Mesodermal cell (in vitro differentiated cells): Measurements from ENCODE around the gene AP4S1.

Source experiments
- H3K27ac ChIP-seq: 2 replicates; pipeline ENCODE4 v1.7.0; 2013; ENCODE audit warnings: mild to moderate bottlenecking, low read depth, low read length, moderate library complexity; ENCODE audit not compliant: severe bottlenecking
- H3K36me3 ChIP-seq: 2 replicates; pipeline ENCODE4 v1.7.1; 2013; ENCODE audit warnings: mild to moderate bottlenecking, low read length, moderate library complexity; ENCODE audit not compliant: control insufficient read depth, insufficient read depth
- H3K4me1 ChIP-seq: one replicate; pipeline ENCODE4 v1.7.1; 2013; ENCODE audit warnings: mild to moderate bottlenecking, low read length; ENCODE audit not compliant: insufficient read depth, control insufficient read depth, poor library complexity, severe bottlenecking
- H3K4me3 ChIP-seq: 2 replicates; pipeline ENCODE4 v1.7.0; 2013; ENCODE audit warnings: low read length, control low read depth, mild to moderate bottlenecking; ENCODE audit not compliant: insufficient read depth, poor library complexity, severe bottlenecking; ENCODE audit errors: extremely low read depth
- H3K9me3 ChIP-seq: 2 replicates; pipeline ENCODE4 v1.7.1; 2013; ENCODE audit warnings: mild to moderate bottlenecking, low read length, moderate library complexity; ENCODE audit not compliant: control insufficient read depth
- WGBS, 2 experiments: methylation state at CpG; one replicate each; pipeline ENCODE4 v1.1.5; 2013; ENCODE audit warnings: missing lambda C conversion rate in 2 of 2; ENCODE audit not compliant: insufficient coverage in 2 of 2; 5-methylcytosine and 5-hydroxymethylcytosine counted together

AP4S1 gene

GRCh38 chr14:31068235-31068634, 42.8 kb downstream of the AP4S1 start:
- H3K4me3 ChIP-seq: no peak overlapping the region
- H3K36me3 ChIP-seq: peaks cover 3% of the 10 kb centered on the region
- no peaks in the 10 kb centered on the region for H3K9me3 ChIP-seq
- H3K27ac ChIP-seq: no peak overlapping the region
- H3K4me1 ChIP-seq: no peaks in the 10 kb centered on the region
- WGBS, 2 experiments: 100% methylated on average over 1 of the region's 1 CpG; no CpG with 5 or more reads in 1 of the 2 experiments

GRCh38 chr14:31069343-31069742, 43.9 kb downstream of the AP4S1 start:
- Histone ChIP-seq H3K4me3 (no peak overlapping the region), H3K27ac (no peak overlapping the region), H3K9me3 (no peaks in the 10 kb centered on the region), H3K4me1 (no peaks in the 10 kb centered on the region), H3K36me3 (peaks cover 3% of the 10 kb centered on the region)
- 91 to 100% methylated on average over 3 of the region's 3 CpGs for WGBS, 2 experiments

DNA sequence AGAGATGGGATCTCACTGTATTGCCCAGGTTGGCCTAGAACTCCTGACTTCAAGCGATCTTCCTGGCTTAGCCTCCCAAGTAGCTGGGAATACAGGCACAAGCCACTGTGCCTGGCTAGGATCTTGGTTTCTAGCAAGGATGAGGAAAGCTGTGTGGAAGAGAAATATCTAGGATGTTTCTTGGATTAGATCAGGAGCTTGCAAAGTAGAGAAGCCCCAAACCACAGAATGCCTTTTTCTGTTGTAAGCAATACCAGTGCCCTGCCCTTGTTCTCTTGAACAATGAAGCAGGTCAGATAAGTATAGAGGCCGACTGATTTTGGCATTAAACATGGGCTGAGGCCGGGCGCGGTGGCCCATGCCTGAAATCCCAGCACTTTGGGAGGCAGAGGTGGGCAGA, 45.0 kb downstream of the AP4S1 start:
- Histone ChIP-seq H3K9me3 (no peaks in the 10 kb centered on the region), H3K27ac (peak overlapping the region; percentile 41), H3K36me3 (peaks cover 3% of the 10 kb centered on the region), H3K4me3 (no peak overlapping the region), H3K4me1 (no peaks in the 10 kb centered on the region)
- 93 to 100% methylated on average over 4 to 5 of the region's 5 CpGs for WGBS, 2 experiments

GRCh38 chr14:31071151-31071550, 45.7 kb downstream of the AP4S1 start:
- no peaks in the 10 kb centered on the region for H3K4me1 ChIP-seq

GRCh38 chr14:31075144-31075543, 49.7 kb downstream of the AP4S1 start:
- Histone ChIP-seq H3K36me3 (peaks cover 3% of the 10 kb centered on the region), H3K4me1 (peaks cover 3% of the 10 kb centered on the region)
- WGBS, 2 experiments: 100% methylated on average over 1 of the region's 2 CpGs; no CpG with 5 or more reads in 1 of the 2 experiments

More at GRCh38 chr14:31071151-31071550, 45.7 kb downstream of the AP4S1 start:
- H3K9me3 ChIP-seq: no peaks in the 10 kb centered on the region
- no peak overlapping the region for H3K4me3 ChIP-seq
- WGBS, 2 experiments: 76 to 100% methylated on average over 2 of the region's 2 CpGs
- H3K36me3 ChIP-seq: peaks cover 3% of the 10 kb centered on the region
- H3K27ac ChIP-seq: no peak overlapping the region

GRCh38 chr14:31078766-31079165, 53.3 kb downstream of the AP4S1 start:
- H3K36me3 ChIP-seq: peaks cover 4% of the 10 kb centered on the region
- H3K4me1 ChIP-seq: peaks cover 3% of the 10 kb centered on the region
- no peak overlapping the region for H3K27ac ChIP-seq
- H3K4me3 ChIP-seq: no peak overlapping the region
- H3K9me3 ChIP-seq: no peaks in the 10 kb centered on the region
- WGBS, 2 experiments: 91 to 92% methylated on average over 1 of the region's 2 CpGs

More at GRCh38 chr14:31075144-31075543, 49.7 kb downstream of the AP4S1 start:
- H3K4me3 ChIP-seq: no peak overlapping the region
- H3K27ac ChIP-seq: no peak overlapping the region
- no peaks in the 10 kb centered on the region for H3K9me3 ChIP-seq

DNA sequence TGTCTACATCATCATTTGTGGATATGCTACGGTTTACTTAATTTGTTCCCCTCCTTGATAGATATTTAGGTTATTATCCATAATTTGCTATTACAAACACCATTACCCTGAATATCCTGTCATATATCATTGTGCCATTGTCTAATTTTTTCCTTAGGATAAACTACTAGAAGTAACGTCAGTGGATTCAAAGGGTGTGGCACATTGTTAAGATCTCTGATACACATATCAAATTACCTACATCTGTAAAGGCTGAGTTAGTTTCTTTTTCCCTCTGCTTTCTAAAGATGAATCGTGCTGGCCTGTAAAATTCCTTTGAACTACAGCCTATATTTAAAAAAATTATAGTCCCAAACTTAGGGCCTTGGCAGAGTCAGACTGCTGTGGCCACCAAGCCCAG, 54.6 kb downstream of the AP4S1 start:
- peaks cover 4% of the 10 kb centered on the region for H3K36me3 ChIP-seq
- H3K9me3 ChIP-seq: no peaks in the 10 kb centered on the region
- H3K4me3 ChIP-seq: no peak overlapping the region
- WGBS, 2 experiments: 83% methylated on average over 1 of the region's 3 CpGs; no CpG with 5 or more reads in 1 of the 2 experiments
- no peak overlapping the region for H3K27ac ChIP-seq
- peaks cover 3% of the 10 kb centered on the region for H3K4me1 ChIP-seq

DNA sequence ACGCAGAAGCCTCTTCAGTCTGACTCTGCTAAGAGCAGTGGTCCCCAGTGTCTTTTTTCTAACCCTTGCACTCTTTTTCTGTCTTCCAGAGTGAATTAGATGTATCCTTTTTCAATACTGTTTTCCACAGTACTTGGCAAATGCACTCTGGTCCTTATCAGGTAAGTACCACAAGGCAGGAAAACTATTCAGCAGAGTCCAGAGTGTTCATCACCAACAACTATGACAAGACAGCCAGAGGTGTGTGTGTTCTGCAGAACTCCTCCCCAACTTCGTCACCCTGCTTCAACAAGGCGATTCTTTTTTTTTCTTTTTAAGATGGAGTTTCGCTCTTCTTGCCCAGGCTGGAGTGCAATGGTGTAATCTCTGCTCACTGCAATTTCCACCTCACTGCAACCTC, 55.0 kb downstream of the AP4S1 start:
- no peaks in the 10 kb centered on the region for H3K9me3 ChIP-seq
- no peak overlapping the region for H3K27ac ChIP-seq
- WGBS, 2 experiments: 91% methylated on average over 4 of the region's 4 CpGs
- H3K4me1 ChIP-seq: peaks cover 3% of the 10 kb centered on the region
- peaks cover 4% of the 10 kb centered on the region for H3K36me3 ChIP-seq
- no peak overlapping the region for H3K4me3 ChIP-seq

DNA sequence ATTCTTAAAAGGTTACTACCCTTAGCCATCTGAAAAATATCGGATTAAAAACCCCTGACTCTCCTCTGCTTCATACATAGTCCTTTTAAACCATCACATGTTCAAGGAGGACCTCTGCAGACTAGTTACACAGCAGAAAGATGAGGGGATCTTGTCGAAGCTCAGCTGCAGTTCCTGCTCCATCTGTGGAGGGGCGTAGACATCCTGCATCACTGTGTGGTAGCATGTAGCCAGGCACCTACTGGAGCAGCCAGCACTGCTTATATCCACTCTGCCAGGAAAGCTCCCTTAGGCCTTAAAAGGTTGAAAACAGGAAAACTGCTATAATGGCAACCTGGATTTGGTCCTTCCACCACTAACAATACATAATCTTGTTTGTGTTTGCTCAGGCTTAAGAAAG, 58.3 kb downstream of the AP4S1 start:
- Histone ChIP-seq H3K27ac (no peak overlapping the region), H3K36me3 (peaks cover 4% of the 10 kb centered on the region), H3K4me1 (peaks cover 3% of the 10 kb centered on the region), H3K4me3 (no peak overlapping the region), H3K9me3 (no peaks in the 10 kb centered on the region)
- WGBS, 2 experiments: 88 to 100% methylated on average over 2 to 3 of the region's 3 CpGs

DNA sequence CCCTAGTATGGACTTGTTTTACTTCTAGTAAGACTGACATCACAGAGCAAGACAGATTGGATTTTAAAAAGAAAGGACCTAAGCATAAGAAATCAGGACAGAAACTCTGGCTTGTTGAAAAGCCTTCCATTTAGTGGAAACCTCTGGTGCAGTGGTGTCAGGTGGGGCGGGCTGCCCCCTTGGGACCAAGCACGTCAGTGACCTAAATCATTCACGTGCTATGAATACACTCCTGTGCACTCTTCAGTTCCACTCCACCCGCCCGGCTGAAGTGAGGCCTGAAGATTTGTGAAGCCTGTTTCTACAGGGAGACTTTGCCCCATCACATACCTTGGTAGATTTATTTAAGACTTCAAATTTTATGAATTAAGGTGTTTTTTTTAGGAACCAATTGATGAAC, 58.9 kb downstream of the AP4S1 start:
- Histone ChIP-seq H3K36me3 (peaks cover 4% of the 10 kb centered on the region), H3K27ac (no peak overlapping the region), H3K9me3 (no peaks in the 10 kb centered on the region), H3K4me1 (no peaks in the 10 kb centered on the region), H3K4me3 (no peak overlapping the region)
- whole genome bisulfite sequencing, 2 experiments: 84 to 89% methylated on average over 5 of the region's 5 CpGs

- 92 to 94% methylated on average over 2 to 3 of the region's 3 CpGs for WGBS, 2 experiments
- Histone ChIP-seq H3K4me1 (no peaks in the 10 kb centered on the region), H3K27ac (no peak overlapping the region), H3K4me3 (no peak overlapping the region), H3K9me3 (no peaks in the 10 kb centered on the region), H3K36me3 (peaks cover 4% of the 10 kb centered on the region)
Measured at GRCh38 chr14:31085027-31085426, 59.6 kb downstream of the AP4S1 start.
